NCI-H748 (cell line): Measurements from ENCODE around the gene NEDD1.
A peak's percentile ranks its signal among the peaks of the same experiment; 100 is the strongest.

Experiments used
- DNase-seq: peaks from one replicate; lab custom pipeline; 2025; ENCODE audit not compliant: unreplicated experiment; lab: John Stamatoyannopoulos, UW

NEDD1 gene, protein sequence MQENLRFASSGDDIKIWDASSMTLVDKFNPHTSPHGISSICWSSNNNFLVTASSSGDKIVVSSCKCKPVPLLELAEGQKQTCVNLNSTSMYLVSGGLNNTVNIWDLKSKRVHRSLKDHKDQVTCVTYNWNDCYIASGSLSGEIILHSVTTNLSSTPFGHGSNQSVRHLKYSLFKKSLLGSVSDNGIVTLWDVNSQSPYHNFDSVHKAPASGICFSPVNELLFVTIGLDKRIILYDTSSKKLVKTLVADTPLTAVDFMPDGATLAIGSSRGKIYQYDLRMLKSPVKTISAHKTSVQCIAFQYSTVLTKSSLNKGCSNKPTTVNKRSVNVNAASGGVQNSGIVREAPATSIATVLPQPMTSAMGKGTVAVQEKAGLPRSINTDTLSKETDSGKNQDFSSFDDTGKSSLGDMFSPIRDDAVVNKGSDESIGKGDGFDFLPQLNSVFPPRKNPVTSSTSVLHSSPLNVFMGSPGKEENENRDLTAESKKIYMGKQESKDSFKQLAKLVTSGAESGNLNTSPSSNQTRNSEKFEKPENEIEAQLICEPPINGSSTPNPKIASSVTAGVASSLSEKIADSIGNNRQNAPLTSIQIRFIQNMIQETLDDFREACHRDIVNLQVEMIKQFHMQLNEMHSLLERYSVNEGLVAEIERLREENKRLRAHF

DNA sequence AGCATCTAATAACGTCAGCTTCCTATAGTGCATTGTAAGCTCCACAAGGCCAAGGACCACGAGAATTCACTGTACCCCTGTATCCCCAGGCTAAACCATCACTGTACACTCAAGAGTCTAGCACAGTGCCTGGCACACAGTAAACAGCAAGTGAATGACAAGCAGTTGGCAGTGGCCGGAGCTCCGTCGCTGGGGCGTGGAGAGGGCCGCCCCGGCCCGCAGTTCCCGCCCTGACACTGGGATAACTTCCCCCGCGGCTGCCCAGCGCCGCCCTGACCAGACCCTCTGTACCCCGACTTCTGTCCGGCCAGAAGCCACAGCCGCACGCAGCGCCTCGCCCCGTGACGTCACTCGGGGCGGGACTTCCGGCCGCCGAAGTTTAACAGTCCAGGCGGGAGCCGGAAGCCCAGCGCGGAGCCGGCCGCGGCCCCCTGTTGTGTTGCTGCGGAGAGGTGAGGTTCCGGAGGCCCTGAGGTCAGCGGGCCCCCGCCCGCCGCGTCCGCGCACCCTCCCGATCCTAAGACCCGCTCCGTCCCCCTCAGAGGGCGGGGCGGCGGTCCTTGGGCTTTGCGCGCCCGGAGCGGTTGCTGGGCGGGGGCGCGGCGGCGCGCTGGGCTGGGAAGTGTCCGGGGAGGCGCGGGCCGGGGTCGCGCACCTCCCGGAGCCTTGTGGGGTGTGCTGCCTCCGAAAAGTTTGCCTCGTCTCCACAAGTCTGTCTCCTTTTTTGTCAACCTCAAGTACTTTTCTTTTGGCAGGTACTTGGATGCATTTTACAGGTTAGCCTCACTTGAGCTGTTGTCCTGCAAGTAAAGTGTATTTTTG is at the start of gene NEDD1:
NEDD1 (plus strand) TSS at position 409 of the 822 bp plus-strand sequence. CDS start 2,503 bp downstream, outside the sequence.
- DNase-seq, result peak; percentile 90

DNA sequence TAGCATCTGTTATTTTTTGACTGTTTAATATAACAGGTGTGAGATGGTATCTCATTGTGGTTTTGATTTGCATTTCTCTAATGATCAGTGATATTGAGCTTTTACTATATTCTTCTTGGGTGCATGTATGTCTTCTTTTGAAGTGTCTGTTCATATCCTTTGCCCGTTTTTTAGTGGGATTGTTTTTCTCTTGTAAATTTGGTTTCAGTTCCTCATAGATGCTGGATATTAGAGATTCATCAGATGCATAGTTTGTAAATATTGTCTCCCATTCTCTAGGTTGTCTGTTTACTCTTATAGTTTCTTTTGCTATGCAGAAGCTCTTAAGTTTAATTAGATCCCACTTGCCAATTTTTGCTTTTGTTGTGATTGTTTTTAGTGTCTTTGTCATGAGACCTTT is 48.9 kb upstream of the NEDD1 start:
- no peak for DNase-seq

DNA sequence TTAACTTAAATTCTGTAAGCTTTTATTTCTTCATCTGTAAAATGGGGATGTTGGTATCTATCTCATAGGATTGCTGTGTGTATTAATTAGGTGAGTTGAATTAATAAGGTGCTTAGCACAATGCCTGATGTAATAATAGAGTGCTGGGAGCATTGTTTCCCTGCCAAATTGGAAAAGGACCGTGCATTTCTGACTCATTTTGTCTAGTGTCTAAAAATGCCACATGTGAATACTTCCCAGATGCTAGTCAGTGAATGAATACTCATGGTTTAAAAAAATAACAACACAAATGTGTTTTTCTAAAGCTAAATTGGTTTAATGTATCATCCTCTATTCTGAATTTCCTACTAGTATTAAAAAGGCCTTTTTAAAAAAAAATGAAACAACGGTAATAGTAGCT is 45.4 kb upstream of the NEDD1 start:
- DNase-seq, result no peak

GRCh38 chr12:96862326-96862725 is 44.7 kb upstream of the NEDD1 start:
- DNase-seq, result no peak

GRCh38 chr12:96864335-96864734 is 42.7 kb upstream of the NEDD1 start:
- DNase-seq, result no peak

DNA sequence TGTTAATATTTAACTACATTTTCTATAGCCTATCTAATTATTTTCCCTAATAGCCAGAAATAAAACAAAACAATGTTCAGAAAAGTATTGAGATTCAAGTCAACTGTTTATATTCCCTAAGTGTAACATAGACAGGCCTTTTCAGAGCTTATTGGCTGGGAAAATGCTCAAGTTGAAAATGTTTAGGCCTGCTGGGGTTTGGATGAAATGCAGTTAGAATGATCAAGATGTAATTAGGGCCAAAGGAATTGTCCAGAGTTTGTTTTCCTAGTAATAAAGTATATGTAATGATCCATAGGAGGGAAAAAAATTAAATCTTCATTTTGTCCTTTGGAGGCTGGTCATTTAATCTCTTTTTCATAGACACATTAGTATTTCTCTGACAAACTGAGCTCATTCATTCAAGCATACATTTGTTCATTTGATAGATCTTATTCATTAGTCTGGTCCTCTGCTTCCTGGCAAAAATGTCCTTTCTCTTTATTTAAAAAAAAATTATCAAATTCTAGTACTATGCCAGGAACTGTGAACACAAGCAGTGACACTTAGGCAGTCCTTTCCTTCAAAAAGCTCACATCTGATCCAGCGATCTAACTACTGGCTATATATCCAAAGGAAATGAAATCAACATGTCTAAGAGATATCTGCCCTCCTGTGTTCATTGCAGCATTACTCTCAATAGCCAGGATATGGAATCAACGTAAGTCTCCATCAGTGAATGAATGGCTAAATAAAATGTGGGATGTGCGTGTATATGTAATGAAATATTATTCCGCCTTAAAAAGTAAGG is 40.1 kb upstream of the NEDD1 start:
- no peak for DNase-seq

GRCh38 chr12:96870946-96871345 is 36.1 kb upstream of the NEDD1 start:
- DNase-seq, result no peak

- DNase-seq, result no peak
These were observed 34.1 kb upstream of the NEDD1 start for GRCh38 chr12:96872961-96873360.

GRCh38 chr12:96874211-96874610 is 32.8 kb upstream of the NEDD1 start:
- DNase-seq, result no peak

DNA sequence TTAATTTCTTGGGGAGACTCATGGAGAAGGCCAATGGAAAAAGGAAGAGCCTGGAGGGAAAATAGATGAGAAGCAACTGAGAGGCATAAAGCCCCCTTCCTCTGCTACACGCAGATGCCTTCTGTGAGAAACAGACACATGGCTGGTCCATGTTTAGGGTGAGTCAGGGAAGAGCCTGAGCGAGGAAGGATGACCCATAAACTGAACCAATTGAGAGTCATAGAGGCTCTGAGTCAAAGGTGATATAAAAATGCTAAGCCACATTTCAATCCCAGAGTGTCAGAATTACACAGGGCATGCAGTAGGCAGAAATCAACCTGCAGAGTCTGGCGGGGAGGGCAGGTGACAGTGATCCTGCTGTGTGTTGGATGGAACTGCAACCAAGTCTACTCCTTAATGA is 30.1 kb upstream of the NEDD1 start:
- no peak for DNase-seq

GRCh38 chr12:96878704-96879103 is 28.4 kb upstream of the NEDD1 start:
- no peak for DNase-seq

GRCh38 chr12:96879301-96879700 is 27.8 kb upstream of the NEDD1 start:
- no peak for DNase-seq

GRCh38 chr12:96880220-96880619 is 26.8 kb upstream of the NEDD1 start:
- DNase-seq, result no peak

- no peak for DNase-seq
These were observed 25.4 kb upstream of the NEDD1 start for GRCh38 chr12:96881608-96882007.

GRCh38 chr12:96882862-96883261 is 24.2 kb upstream of the NEDD1 start:
- DNase-seq, result no peak

- DNase-seq, result no peak
These were observed 23.5 kb upstream of the NEDD1 start for GRCh38 chr12:96883571-96883970.

DNA sequence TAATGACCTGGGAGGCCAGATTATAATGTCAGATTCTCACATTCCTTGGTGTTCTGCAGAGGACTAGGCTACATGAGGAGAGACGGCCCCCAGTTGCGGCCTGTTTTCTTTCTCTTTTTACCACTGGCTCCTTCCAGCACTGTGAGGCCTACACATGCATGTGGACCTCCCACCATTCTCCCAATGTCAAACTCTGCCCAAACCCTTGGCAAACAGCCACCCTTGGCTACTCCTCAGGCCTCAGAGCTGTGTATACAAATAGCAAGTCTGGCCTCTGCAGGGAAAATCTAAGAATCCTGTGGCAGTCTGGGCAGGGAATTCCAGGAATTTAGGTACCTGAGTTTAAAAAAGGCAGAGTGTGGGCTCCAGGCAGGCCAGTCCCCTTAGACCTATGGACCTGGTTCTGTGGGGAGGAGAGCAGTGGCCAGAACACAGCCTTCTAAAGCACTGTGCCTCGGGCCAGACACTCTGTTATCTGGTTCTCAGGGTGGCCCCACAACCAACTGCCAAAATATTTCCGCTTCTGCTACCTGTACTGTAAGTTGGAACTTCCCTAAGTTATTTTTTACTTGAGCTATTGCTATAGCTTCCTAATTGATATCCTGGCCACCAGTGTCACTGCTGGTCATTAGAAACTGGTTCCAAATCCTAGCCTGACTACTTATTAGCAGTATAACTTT is 19.9 kb upstream of the NEDD1 start:
- DNase-seq, result no peak

DNA sequence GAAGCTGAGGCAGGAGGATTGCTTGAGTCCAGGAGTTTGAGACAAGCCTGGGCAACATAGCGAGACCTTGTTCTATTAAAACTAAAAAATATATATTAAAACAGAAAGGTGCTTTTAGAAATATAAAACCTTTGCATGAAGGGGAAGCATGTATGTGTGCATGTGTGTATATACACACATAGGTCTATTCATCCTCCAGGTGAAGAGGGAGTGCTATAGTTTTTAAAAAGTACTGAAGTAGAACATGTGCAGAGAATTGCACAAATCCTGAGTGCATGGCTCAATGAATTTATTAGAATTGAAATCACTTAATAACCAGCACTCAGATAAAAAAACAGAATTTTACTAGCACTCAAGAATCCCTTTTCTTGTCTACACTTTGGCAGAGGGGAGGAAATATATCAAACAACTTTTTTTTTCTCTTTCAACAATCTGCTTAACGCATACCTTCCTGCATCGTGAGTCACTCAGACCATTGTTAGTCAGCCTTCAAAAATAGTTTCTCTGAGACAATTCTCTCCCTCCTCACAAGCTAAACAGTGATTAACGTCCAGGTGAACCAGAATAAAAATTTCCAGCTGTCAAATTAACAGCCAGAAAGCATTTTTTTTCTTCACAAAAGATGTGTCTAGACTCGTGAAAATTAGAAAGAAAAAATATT is 17.7 kb upstream of the NEDD1 start:
- no peak for DNase-seq

- DNase-seq, result no peak
These were observed 16.7 kb upstream of the NEDD1 start for GRCh38 chr12:96890331-96890730.

DNA sequence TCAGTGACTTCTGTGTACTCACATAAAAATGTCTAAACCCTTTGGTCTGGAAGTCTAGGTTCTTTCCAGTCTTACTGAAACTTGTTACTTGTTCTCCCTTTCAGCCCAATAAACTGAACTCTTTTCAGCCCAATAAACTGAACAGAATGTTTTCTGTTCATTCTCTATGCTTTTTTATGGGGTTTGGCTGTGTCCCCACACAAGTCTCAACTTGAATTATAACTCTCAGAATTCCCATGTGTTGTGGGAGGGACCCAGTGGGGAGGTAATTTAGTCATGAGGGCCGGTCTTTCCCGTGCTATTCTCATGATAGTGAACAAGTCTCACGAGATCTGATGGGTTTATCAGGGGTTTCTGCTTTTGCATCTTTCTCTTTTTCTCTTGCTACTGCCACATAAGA is 15.0 kb upstream of the NEDD1 start:
- DNase-seq, result no peak
